HK-2 (cell line): ENCODE results near the gene SH3GLB1.

ENCODE experiments used
- DNase-seq: peaks from one replicate; pipeline ENCODE4 v3.0.0-alpha.2; 2018; ENCODE audit not compliant: unreplicated experiment

The SH3GLB1 gene

GRCh38 chr1:86733340-86733739 is 29.0 kb downstream of the SH3GLB1 start:
- DNase-seq = no peak

GRCh38 chr1:86739648-86740509 is 35.5 kb downstream of the SH3GLB1 start:
- no peak for DNase-seq

GRCh38 chr1:86741947-86742572 is 37.7 kb downstream of the SH3GLB1 start:
- no peak for DNase-seq

GRCh38 chr1:86747304-86747703 is 42.9 kb downstream of the SH3GLB1 start:
- DNase-seq = no peak

- no peak for DNase-seq
Observed at GRCh38 chr1:86748622-86749373, 44.4 kb downstream of the SH3GLB1 start.

- no peak for DNase-seq
Observed at GRCh38 chr1:86750076-86750475, 45.7 kb downstream of the SH3GLB1 start.

GRCh38 chr1:86750530-86750929 is 46.2 kb downstream of the SH3GLB1 start:
- no peak for DNase-seq

GRCh38 chr1:86751923-86752322 is 47.5 kb downstream of the SH3GLB1 start:
- no peak for DNase-seq

- DNase-seq = no peak
Observed at GRCh38 chr1:86753700-86754099, 49.3 kb downstream of the SH3GLB1 start.

- DNase-seq = no peak
Observed at GRCh38 chr1:86754265-86754974, 50.0 kb downstream of the SH3GLB1 start.

GRCh38 chr1:86756062-86756406 is 51.7 kb downstream of the SH3GLB1 start:
- DNase-seq = no peak

GRCh38 chr1:86757272-86757984 is 53.1 kb downstream of the SH3GLB1 start:
- DNase-seq = no peak

GRCh38 chr1:86758570-86758969 is 54.2 kb downstream of the SH3GLB1 start:
- DNase-seq = no peak

- DNase-seq = no peak
Observed at GRCh38 chr1:86760199-86760598, 55.8 kb downstream of the SH3GLB1 start.

- DNase-seq = no peak
Observed at GRCh38 chr1:86762336-86762735, 58.0 kb downstream of the SH3GLB1 start.

- no peak for DNase-seq
Observed at GRCh38 chr1:86764523-86764922, 60.1 kb downstream of the SH3GLB1 start.

- no peak for DNase-seq
Observed at GRCh38 chr1:86765073-86765472, 60.7 kb downstream of the SH3GLB1 start.

GRCh38 chr1:86765674-86766073 is 61.3 kb downstream of the SH3GLB1 start:
- DNase-seq = no peak

GRCh38 chr1:86768554-86768953 is 64.2 kb downstream of the SH3GLB1 start:
- no peak for DNase-seq

GRCh38 chr1:86769065-86769464 is 64.7 kb downstream of the SH3GLB1 start:
- no peak for DNase-seq
